ENCODE measurements around the gene POU2AF2. TPM values are rescaled to one million over a fixed set of nuclear protein-coding genes. Genes with fewer than 3 reads are reported as not detected.

The POU2AF2 gene
- total and polyA plus RNA-seq, 4 donors = not detected

DNA sequence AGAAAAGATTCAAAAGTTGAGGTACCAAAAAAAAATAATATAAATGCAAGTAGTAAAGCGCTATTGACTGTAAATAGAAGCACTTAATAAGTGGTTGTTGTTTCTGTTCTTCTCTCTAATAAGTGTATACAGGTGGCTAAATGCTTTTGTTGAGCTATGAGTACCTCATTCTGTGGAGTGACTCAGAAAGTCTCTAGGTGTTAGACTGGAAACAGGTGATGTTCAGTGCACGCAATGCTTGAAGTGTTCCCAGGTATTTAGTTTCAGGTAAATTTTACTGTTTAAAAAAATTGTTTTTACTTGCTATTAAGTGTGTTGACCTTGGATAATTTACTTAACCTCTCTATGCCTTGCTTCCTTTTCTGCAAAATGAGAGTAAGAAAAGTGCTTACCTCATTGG is 77.0 kb downstream of the POU2AF2 start:
- no peaks in the 10 kb centered on the region for H3K9me3 ChIP-seq (ENCODE audit: control insufficient read depth, insufficient read depth, low read length)
- H3K27me3 ChIP-seq (ENCODE audit: control insufficient read depth, insufficient read depth, low read length) = no peaks in the 10 kb centered on the region
- H3K4me3 ChIP-seq (ENCODE audit: low read depth, low read length) = no peak overlapping the region
- no peaks in the 10 kb centered on the region for H3K4me1 ChIP-seq (ENCODE audit: control insufficient read depth, insufficient read depth, low read length)
- H3K27ac ChIP-seq (ENCODE audit: low read depth, low read length) = no peak overlapping the region
- DNase-seq (ENCODE audit: low read depth in 4 of 6, low spot score in 6 of 6) = no peak
- WGBS (ENCODE audit: insufficient coverage) = 100% methylated on average over 1 of the region's 2 CpGs
- no peaks in the 10 kb centered on the region for H3K36me3 ChIP-seq (ENCODE audit: control insufficient read depth, insufficient read depth, low read length)

DNA sequence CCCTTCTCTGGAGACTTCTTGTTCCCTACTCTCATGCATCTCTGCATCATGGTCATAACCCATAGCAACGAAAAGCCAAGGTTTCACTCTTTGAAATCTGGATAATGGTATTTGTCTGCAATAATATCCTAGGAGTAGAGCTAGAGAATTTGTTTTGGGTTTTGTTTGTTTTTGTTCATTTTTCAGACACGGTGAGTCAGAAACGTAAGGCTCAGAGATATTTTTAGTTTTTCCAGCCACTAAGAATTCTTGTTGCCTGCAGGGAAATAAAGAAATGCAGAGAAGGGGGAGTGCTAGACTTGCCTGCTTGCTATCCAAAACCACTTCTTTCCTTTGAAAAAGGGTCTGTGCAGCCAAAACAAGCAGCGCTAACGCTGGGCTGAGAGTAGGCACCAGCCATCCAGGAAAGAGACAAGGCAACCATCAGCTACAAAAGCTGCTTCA is 78.8 kb downstream of the POU2AF2 start:
- Histone ChIP-seq H3K4me3 (ENCODE audit: low read depth, low read length) (no peak overlapping the region), H3K4me1 (ENCODE audit: control insufficient read depth, insufficient read depth, low read length) (peaks cover 7% of the 10 kb centered on the region), H3K9me3 (ENCODE audit: control insufficient read depth, insufficient read depth, low read length) (no peaks in the 10 kb centered on the region), H3K27ac (ENCODE audit: low read depth, low read length) (no peak overlapping the region), H3K27me3 (ENCODE audit: control insufficient read depth, insufficient read depth, low read length) (no peaks in the 10 kb centered on the region), H3K36me3 (ENCODE audit: control insufficient read depth, insufficient read depth, low read length) (no peaks in the 10 kb centered on the region)
- 49% methylated on average over 4 of the region's 5 CpGs for WGBS (ENCODE audit: insufficient coverage)
- peak in 1 of 6 donors; percentile 74 for DNase-seq (ENCODE audit: low read depth in 4 of 6, low spot score in 6 of 6)

DNA sequence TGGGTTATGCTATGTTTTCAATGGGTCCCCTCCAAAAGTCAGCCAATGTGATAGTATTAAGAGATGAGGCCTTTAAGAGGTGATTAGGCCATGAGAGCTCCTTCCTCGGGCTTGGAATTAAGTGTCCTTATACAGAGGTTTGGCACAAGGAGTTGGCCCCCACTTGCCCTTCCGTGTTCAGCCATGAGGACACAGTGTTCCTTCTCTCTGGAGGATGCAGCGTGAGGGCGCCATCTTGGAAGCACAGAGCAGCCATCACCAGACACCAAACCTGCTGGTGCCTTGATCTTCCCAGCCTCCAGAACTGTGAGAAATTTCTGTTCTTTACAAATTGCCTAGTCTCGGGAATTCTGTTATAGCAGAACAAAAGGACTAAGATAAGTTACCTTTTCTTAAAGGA is 79.7 kb downstream of the POU2AF2 start:
- H3K27ac ChIP-seq (ENCODE audit: low read depth, low read length) = no peak overlapping the region
- H3K9me3 ChIP-seq (ENCODE audit: control insufficient read depth, insufficient read depth, low read length) = no peaks in the 10 kb centered on the region
- no peak for DNase-seq (ENCODE audit: low read depth in 4 of 6, low spot score in 6 of 6)
- H3K36me3 ChIP-seq (ENCODE audit: control insufficient read depth, insufficient read depth, low read length) = no peaks in the 10 kb centered on the region
- no peak overlapping the region for H3K4me3 ChIP-seq (ENCODE audit: low read depth, low read length)
- WGBS (ENCODE audit: insufficient coverage) = 90% methylated on average over 2 of the region's 5 CpGs
- H3K27me3 ChIP-seq (ENCODE audit: control insufficient read depth, insufficient read depth, low read length) = no peaks in the 10 kb centered on the region
- peaks cover 10% of the 10 kb centered on the region for H3K4me1 ChIP-seq (ENCODE audit: control insufficient read depth, insufficient read depth, low read length)

DNA sequence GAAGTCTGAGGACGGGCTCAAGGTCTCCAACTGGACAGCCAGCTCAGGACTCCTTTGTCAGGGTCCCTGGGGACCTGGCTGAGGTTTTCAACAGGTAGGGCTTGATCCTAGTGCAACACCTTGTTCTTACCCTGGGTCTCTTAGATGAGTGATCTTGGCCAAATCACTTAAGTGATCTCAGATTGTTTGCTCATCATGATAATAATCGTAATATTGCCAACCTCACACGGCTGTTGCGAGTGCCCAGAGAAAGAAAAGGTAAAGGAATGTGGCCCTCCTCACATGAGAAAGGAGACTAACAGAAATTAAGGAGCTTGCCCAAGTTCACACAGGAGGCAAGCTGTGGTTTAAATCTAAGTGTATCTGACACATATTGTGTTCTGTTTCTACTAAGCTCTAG is 81.3 kb downstream of the POU2AF2 start:
- peaks cover 14% of the 10 kb centered on the region for H3K4me1 ChIP-seq (ENCODE audit: control insufficient read depth, insufficient read depth, low read length)
- no peak overlapping the region for H3K27ac ChIP-seq (ENCODE audit: low read depth, low read length)
- H3K36me3 ChIP-seq (ENCODE audit: control insufficient read depth, insufficient read depth, low read length) = no peaks in the 10 kb centered on the region
- 95% methylated on average over 4 of the region's 4 CpGs for WGBS (ENCODE audit: insufficient coverage)
- H3K4me3 ChIP-seq (ENCODE audit: low read depth, low read length) = no peak overlapping the region
- H3K9me3 ChIP-seq (ENCODE audit: control insufficient read depth, insufficient read depth, low read length) = no peaks in the 10 kb centered on the region
- H3K27me3 ChIP-seq (ENCODE audit: control insufficient read depth, insufficient read depth, low read length) = no peaks in the 10 kb centered on the region
- no peak for DNase-seq (ENCODE audit: low read depth in 4 of 6, low spot score in 6 of 6)

DNA sequence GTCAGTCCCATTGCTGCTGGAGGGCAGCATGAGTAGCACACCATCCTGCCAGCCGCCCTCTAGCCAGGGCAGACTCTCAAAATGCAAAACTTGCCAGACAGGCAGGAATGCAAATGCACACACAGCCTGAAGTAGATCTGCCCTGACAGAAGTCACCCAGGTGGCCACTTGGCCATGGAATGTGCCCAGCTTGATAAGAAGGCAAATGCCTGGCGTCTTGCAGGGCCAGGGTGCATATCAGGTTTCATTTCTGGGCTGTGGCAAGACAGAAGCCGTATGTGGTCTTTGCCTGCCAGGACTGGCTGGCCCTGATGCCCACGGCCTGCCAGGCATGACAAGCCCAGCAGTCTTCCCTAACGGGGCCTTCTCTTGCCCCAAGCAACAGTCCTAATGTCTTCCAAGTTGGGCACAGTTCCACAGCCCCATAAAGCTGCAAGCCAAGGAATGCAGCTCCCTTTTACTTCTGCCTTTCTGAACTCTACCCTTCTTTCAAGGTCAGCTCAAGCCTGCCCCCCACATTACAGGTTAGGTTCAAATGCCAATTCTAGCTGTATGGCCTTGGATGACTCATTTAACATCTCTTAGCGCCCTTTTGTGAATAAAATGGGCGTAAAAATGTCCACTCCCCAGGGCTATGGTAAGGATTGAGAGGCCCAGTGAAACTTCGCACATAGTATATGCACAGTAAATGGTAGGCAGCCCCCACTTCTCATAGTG is 82.5 kb downstream of the POU2AF2 start:
- Histone ChIP-seq H3K27ac (ENCODE audit: low read depth, low read length) (no peak overlapping the region), H3K4me3 (ENCODE audit: low read depth, low read length) (no peak overlapping the region), H3K4me1 (ENCODE audit: control insufficient read depth, insufficient read depth, low read length) (peaks cover 14% of the 10 kb centered on the region), H3K9me3 (ENCODE audit: control insufficient read depth, insufficient read depth, low read length) (no peaks in the 10 kb centered on the region), H3K36me3 (ENCODE audit: control insufficient read depth, insufficient read depth, low read length) (no peaks in the 10 kb centered on the region), H3K27me3 (ENCODE audit: control insufficient read depth, insufficient read depth, low read length) (no peaks in the 10 kb centered on the region)
- DNase-seq (ENCODE audit: low read depth in 4 of 6, low spot score in 6 of 6) = peak in 1 of 6 donors; percentile 67
- 77% methylated on average over 6 of the region's 8 CpGs for WGBS (ENCODE audit: insufficient coverage)

DNA sequence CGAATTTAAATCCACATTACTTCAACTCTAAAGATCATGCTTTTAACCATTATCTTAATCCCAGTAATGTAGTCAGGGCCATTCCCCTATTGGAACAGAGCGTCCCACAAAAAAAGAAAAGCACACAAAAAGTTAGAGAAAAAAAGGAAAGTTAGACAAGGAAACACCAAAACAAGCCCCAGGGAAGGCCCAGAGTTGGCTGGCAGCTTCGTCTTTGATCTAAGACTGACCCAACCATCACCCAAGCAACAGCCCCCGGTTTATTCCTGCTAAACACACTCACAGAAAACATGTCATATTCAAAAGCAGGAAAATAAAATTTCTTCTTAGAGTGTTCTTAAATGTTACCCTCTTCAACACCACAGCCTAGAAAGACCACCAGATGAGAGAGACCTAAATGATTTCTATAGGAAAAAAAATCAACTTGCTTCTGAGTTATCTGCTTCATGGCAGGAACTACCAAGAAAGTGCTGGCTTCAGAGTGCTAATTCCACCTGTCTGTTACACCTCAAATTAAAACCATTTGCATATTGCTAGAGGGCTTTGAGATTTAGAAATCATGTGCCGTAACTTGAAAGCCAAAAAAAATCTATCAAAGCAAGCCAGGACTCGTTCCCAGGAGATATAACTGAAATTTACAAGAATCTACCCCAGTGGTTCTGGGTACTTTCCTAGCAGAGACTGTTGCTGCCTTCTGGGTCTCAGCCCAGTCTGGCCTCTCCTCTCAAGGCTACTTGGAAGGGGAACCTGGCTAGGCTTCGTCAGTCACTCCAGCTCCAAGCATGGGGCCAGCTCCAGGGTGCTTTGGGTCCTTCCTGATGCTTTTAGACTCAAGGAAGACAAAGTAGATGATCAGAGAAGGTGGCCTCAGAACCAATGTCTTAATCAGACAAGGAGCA is 84.0 kb downstream of the POU2AF2 start:
- peaks cover 14% of the 10 kb centered on the region for H3K4me1 ChIP-seq (ENCODE audit: control insufficient read depth, insufficient read depth, low read length)
- no peak overlapping the region for H3K4me3 ChIP-seq (ENCODE audit: low read depth, low read length)
- no peaks in the 10 kb centered on the region for H3K9me3 ChIP-seq (ENCODE audit: control insufficient read depth, insufficient read depth, low read length)
- 70% methylated on average over 1 of the region's 7 CpGs for WGBS (ENCODE audit: insufficient coverage)
- no peaks in the 10 kb centered on the region for H3K27me3 ChIP-seq (ENCODE audit: control insufficient read depth, insufficient read depth, low read length)
- H3K36me3 ChIP-seq (ENCODE audit: control insufficient read depth, insufficient read depth, low read length) = no peaks in the 10 kb centered on the region
- DNase-seq (ENCODE audit: low read depth in 4 of 6, low spot score in 6 of 6) = peak in 1 of 6 donors; percentile 62
- peak overlapping the region; percentile 19 for H3K27ac ChIP-seq (ENCODE audit: low read depth, low read length)

DNA sequence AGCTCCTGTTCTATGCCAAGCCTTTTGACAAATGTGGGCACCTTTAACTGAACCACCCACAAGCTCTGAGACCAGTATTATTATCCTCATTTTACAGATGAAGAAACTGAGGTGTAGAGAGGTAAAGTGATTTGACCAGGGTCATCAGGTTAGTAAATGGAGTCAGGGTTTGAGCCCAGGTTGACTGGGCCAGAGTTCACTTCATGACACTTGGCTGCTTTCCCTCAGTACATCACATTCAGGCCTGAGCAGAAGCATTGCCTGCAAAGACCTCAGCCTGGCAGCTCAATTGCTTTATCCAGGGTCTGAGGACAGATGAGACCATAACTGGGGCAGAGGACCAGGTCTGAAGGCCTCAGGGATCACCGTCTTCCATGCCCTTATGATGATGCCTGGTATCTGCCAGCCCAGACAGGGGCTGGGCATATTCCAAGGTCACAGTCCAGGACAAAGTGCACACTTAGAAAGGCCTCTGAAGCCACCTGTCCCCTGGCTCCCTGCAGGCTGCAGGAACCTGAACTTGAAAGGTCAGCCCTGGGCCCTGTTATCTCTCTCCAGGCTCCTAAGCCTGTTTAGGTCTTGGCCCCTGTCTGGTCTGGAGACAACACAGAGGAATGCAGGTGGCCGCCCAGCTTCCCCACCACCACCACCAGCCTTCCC is 84.8 kb downstream of the POU2AF2 start:
- WGBS (ENCODE audit: insufficient coverage) = 95% methylated on average over 1 of the region's 2 CpGs
- no peak overlapping the region for H3K27ac ChIP-seq (ENCODE audit: low read depth, low read length)

DNA sequence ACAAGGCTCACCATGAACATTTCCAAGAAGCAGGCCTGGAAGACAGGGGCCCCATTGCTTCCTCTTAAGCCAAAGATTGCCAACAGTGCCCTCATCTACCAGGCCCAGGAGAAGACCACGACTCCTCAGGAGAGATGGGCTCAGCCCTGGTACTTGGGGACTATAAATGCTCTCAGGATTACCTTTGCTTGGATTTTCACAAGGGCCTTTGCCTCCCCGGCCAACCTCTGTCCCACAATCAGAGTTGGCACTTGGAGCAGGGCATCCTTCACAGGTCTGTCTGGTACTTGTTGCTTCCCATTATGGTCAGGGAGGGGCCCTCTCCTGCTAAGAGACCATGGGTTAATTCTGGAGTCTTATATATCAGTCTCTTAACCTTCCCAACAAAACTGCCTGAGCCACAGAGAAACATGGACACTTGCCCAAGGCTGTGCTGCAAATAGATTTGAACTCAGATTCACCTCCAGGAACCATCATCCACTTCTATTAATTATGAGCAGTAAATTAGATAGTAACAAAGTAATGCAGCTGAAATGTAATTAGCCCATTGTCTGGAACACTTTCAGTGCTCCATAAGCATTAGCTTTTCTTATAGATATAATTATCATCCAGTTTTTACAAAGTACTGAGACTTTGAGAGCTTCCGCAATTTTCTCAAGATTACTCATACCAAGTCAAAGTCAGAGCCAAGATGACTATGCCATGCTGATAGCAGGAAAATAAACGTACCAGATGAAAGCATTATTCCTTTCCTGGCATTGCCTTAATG is 86.4 kb downstream of the POU2AF2 start:
- 64% methylated on average over 2 of the region's 4 CpGs for WGBS (ENCODE audit: insufficient coverage)
- H3K4me1 ChIP-seq (ENCODE audit: control insufficient read depth, insufficient read depth, low read length) = peaks cover 14% of the 10 kb centered on the region
- H3K9me3 ChIP-seq (ENCODE audit: control insufficient read depth, insufficient read depth, low read length) = no peaks in the 10 kb centered on the region
- peak in 1 of 6 donors; percentile 49 for DNase-seq (ENCODE audit: low read depth in 4 of 6, low spot score in 6 of 6)
- no peak overlapping the region for H3K4me3 ChIP-seq (ENCODE audit: low read depth, low read length)
- H3K36me3 ChIP-seq (ENCODE audit: control insufficient read depth, insufficient read depth, low read length) = no peaks in the 10 kb centered on the region
- no peaks in the 10 kb centered on the region for H3K27me3 ChIP-seq (ENCODE audit: control insufficient read depth, insufficient read depth, low read length)
- no peak overlapping the region for H3K27ac ChIP-seq (ENCODE audit: low read depth, low read length)

More for the DNA sequence above, 84.8 kb downstream of the POU2AF2 start:
- Histone ChIP-seq H3K4me1 (ENCODE audit: control insufficient read depth, insufficient read depth, low read length) (peaks cover 14% of the 10 kb centered on the region), H3K36me3 (ENCODE audit: control insufficient read depth, insufficient read depth, low read length) (no peaks in the 10 kb centered on the region), H3K4me3 (ENCODE audit: low read depth, low read length) (no peak overlapping the region), H3K27me3 (ENCODE audit: control insufficient read depth, insufficient read depth, low read length) (no peaks in the 10 kb centered on the region), H3K9me3 (ENCODE audit: control insufficient read depth, insufficient read depth, low read length) (no peaks in the 10 kb centered on the region)
- DNase-seq (ENCODE audit: low read depth in 4 of 6, low spot score in 6 of 6) = no peak
